Measurements from ENCODE around the gene FAM76A. TPM values are rescaled to one million over a fixed set of nuclear protein-coding genes. Genes with fewer than 3 reads are reported as not detected.

Gene FAM76A
- total and polyA plus RNA-seq, 2 donors (not counting 3 experiments of a cell fraction or from before 2014, with no cell fraction given): 1.8 to 12.8 TPM

- Histone ChIP-seq H3K27me3 (ENCODE audit: control insufficient read depth in 2 of 2, insufficient read depth in 2 of 2, low read length in 2 of 2) (no peaks in the 10 kb centered on the region), H3K4me3 (replicated peaks in 1 of 3; ENCODE audit: insufficient read depth in 1 of 3, low read depth in 1 of 3, low read length in 3 of 3) (peak overlapping the region; percentile 86 to 97 (median 92)), H3K4me1 (ENCODE audit: control insufficient read depth, extremely low read depth, insufficient read depth, low read length) (peaks cover 13% of the 10 kb centered on the region), H3K9me1 (replicated peaks; ENCODE audit: control insufficient read depth, extremely low read depth, insufficient read depth, low read length) (no peaks in the 10 kb centered on the region), H3K9ac (replicated peaks; ENCODE audit: extremely low read depth, insufficient read depth, low read length) (peak overlapping the region; percentile 92), H3K4me2 (ENCODE audit: insufficient read depth, low read length) (peak overlapping the region; percentile 99), H3K27ac (ENCODE audit: insufficient read depth, low read depth, low read length) (peak overlapping the region; percentile 45), H4K20me1 (replicated peaks; ENCODE audit: control insufficient read depth, extremely low read depth, insufficient read depth, low read length) (no peaks in the 10 kb centered on the region), H3K79me2 (ENCODE audit: control insufficient read depth, insufficient read depth, low read length) (no peaks in the 10 kb centered on the region), H3K36me3 (ENCODE audit: control insufficient read depth in 2 of 2, extremely low read depth in 1 of 2, insufficient read depth in 2 of 2, low read length in 2 of 2) (no peaks in the 10 kb centered on the region), H2AFZ (ENCODE audit: low read depth, low read length) (peak overlapping the region; percentile 91), H3K9me3 (replicated peaks; ENCODE audit: control insufficient read depth, insufficient read depth, low read length) (no peaks in the 10 kb centered on the region)
- TF ChIP-seq CTCF (IDR thresholded peaks at IDR 0.05; ENCODE audit: extremely low read depth in 1 of 2, insufficient read depth in 1 of 2, low read depth in 1 of 2, low read length in 2 of 2) (no peak), JUN (IDR thresholded peaks at IDR 0.05; ENCODE audit: borderline replicate concordance, insufficient read depth, insufficient read length, low read depth) (no peak), EZH2 (IDR thresholded peaks at IDR 0.05; ENCODE audit: borderline replicate concordance, low read depth, low read length, severe bottlenecking) (no peak), MAX (IDR thresholded peaks at IDR 0.05; ENCODE audit: insufficient read depth, insufficient read length) (no peak), MYC (IDR thresholded peaks at IDR 0.05; ENCODE audit: low read depth, low read length) (no peak), FOS (IDR thresholded peaks at IDR 0.05; ENCODE audit: borderline replicate concordance, insufficient read depth, low read length) (no peak), GATA2 (IDR thresholded peaks at IDR 0.05; ENCODE audit: insufficient read depth, insufficient read length, low read depth, low read length) (no peak), POLR2AphosphoS5 (IDR thresholded peaks at IDR 0.05; ENCODE audit: insufficient read depth, low read depth, low read length) (no peak), POLR2A (IDR thresholded peaks at IDR 0.05; ENCODE audit: low read depth, low read length) (no peak)
- TSS peak; percentile 40 for BruUV-seq (replicated peaks)
- dilution Hi-C loops (cut with MboI; ENCODE audit: extremely low pct_ligation_motif_present, low sequenced_read_pairs): no loop called here
- ChIA-PET POLR2A (interaction anchor here (0.6 to 2.3 kb wide), 4 partner anchors 29 to 105 kb away, joined by 3 to 18 read pairs (median 9); partner anchors contain the start of genes IFI6, PPP1R8 and STX12), CTCF (interaction anchor here (0.9 to 2.9 kb wide), 13 partner anchors 12 to 63 kb away, joined by 3 to 32 read pairs (median 5); partner anchors contain the start of genes IFI6 and STX12)
- FAIRE-seq (peak; percentile 83), DNase-seq (ENCODE audit: low read depth, low spot score) (peak; percentile 60)
- intact Hi-C loops (cut with micrococcal nuclease): loop anchor here (1.0 kb wide), 2 partner anchors 63 to 104 kb away; partner anchors contain the start of gene PPP1R8
Measured at GRCh38 chr1:27726173-27727044, 648 bp downstream of the FAM76A start.
